22Rv1 (cell line): ENCODE measurements around the gene DLG1.

Experiments used
- ZFX ChIP-seq: fragments of 450-650 bp; IDR thresholded peaks from 2 replicates; pipeline ENCODE4 v1.6.1; 2017; ENCODE audit warnings: antibody characterized with exemption, borderline replicate concordance
- TF ChIP-seq, protein P1 (sequence below): fragments of 450-650 bp; IDR thresholded peaks from 2 replicates; pipeline ENCODE4 v1.5.1; 2017; ENCODE audit warnings: mild to moderate bottlenecking

GRCh38 chr3:197325773-197326172 is 27.4 kb upstream of the DLG1 start:
- TF ChIP-seq, protein P1, sequence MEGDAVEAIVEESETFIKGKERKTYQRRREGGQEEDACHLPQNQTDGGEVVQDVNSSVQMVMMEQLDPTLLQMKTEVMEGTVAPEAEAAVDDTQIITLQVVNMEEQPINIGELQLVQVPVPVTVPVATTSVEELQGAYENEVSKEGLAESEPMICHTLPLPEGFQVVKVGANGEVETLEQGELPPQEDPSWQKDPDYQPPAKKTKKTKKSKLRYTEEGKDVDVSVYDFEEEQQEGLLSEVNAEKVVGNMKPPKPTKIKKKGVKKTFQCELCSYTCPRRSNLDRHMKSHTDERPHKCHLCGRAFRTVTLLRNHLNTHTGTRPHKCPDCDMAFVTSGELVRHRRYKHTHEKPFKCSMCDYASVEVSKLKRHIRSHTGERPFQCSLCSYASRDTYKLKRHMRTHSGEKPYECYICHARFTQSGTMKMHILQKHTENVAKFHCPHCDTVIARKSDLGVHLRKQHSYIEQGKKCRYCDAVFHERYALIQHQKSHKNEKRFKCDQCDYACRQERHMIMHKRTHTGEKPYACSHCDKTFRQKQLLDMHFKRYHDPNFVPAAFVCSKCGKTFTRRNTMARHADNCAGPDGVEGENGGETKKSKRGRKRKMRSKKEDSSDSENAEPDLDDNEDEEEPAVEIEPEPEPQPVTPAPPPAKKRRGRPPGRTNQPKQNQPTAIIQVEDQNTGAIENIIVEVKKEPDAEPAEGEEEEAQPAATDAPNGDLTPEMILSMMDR: no peak
- TF ChIP-seq ZFX: no peak
